NB4 (cell line): Measurements from ENCODE around the gene PTPN4.

Experiments
- CTCF ChIP-seq: IDR thresholded peaks from one replicate; pipeline ENCODE4 v1.5.1; 2012; ENCODE audit warnings: low read depth, low read length
- MAX ChIP-seq: IDR thresholded peaks from 2 replicates; pipeline ENCODE4 v1.6.1; 2011; ENCODE audit warnings: low read depth, low read length
- MYC ChIP-seq: IDR thresholded peaks from 2 replicates; pipeline ENCODE4 v1.6.1; 2011; ENCODE audit warnings: low read depth, low read length
- POLR2A ChIP-seq: IDR thresholded peaks from 2 replicates; pipeline ENCODE4 v1.6.1; 2011; ENCODE audit warnings: mild to moderate bottlenecking; ENCODE audit not compliant: insufficient read length; ENCODE audit errors: extremely low read depth

GRCh38 chr2:119859528-119859927, 99.8 kb downstream of the PTPN4 start:
- no peak for TF ChIP-seq CTCF
- no peak for TF ChIP-seq POLR2A
- TF ChIP-seq MAX, result no peak
- no peak for TF ChIP-seq MYC
